Prostate gland (tissue), 2 donors: ENCODE data around the gene KCNN2. TPM values are rescaled to one million over a fixed set of nuclear protein-coding genes. Genes with fewer than 3 reads are reported as not detected.
"Not testable (repeated sequence)": the region's sequence is repeated elsewhere in the genome, so short reads cannot be mapped to it uniquely, and the experiment has no call there.

ENCODE experiments used
- DNase-seq: peaks from one replicate; pipeline ENCODE4 v3.0.0-alpha.2; 2019; ENCODE audit warnings: low spot score
- H3K27ac ChIP-seq, 2 donors: fragments of 200-600 bp; sonication (generic); 2 replicates each; pipeline ENCODE4 v1.5.1; 2017 to 2019
- H3K27me3 ChIP-seq: fragments of 200-600 bp; sonication (generic); replicated peaks from 2 replicates; pipeline ENCODE4 v1.5.1; 2019; ENCODE audit not compliant: insufficient read depth
- H3K36me3 ChIP-seq, 2 donors: fragments of 200-600 bp; sonication (generic); 1 replicate in 1 of 2; 2 replicates in 1 of 2; pipeline versions ENCODE4 v1.5.1 to v1.8.1; 2017 to 2019
- H3K4me1 ChIP-seq: fragments of 200-600 bp; sonication (generic); replicated peaks from 2 replicates; pipeline ENCODE4 v1.5.1; 2019
- H3K4me3 ChIP-seq, 2 donors: fragments of 200-600 bp; sonication (generic); 2 replicates each; pipeline ENCODE4 v1.5.1; 2017 to 2019
- H3K9me3 ChIP-seq: fragments of 200-600 bp; sonication (generic); 2 replicates; pipeline ENCODE4 v1.5.1; 2017
- POLR2A ChIP-seq: fragments of 450-650 bp; IDR thresholded peaks from one replicate; pipeline ENCODE4 v1.6.1; 2016; ENCODE audit warnings: antibody characterized with exemption, mild to moderate bottlenecking
- POLR2AphosphoS5 ChIP-seq: sonication (generic); formaldehyde crosslinking; IDR thresholded peaks from one replicate; pipeline ENCODE4 v1.6.1; 2017; ENCODE audit warnings: antibody characterized with exemption
- WGBS: methylation state at CpG from one replicate; pipeline ENCODE4 v1.1.5; 2018; 5-methylcytosine and 5-hydroxymethylcytosine counted together
- intact Hi-C: fragments of 100-400 bp; cut with DNase I; formaldehyde crosslinking; loops from one replicate; pipeline ENCODE4 v1.14.2; 2022
- total RNA-seq, 2 donors: library from RNA; depleted of rRNA; stranded (reverse); fragments of >200 nt; gene quantifications; one replicate each; pipeline ENCODE4 v1.1.0, GENCODE V29; 2016
- TF ChIP-seq, protein P1 (sequence below), 4 experiments: fragments of 200-600 bp in 2 of 4; fragments of 450-650 bp in 2 of 4; sonication (generic) in 2 of 4; IDR thresholded peaks; 1 replicate in 3 of 4; 2 replicates in 1 of 4; pipeline ENCODE4 v1.5.1; 2016 to 2019; ENCODE audit warnings: antibody characterized with exemption in 4 of 4, mild to moderate bottlenecking in 2 of 4, moderate library complexity in 2 of 4

Gene KCNN2
- total RNA-seq, 2 donors from 2014 or later: 13.9 to 15.3 TPM

DNA sequence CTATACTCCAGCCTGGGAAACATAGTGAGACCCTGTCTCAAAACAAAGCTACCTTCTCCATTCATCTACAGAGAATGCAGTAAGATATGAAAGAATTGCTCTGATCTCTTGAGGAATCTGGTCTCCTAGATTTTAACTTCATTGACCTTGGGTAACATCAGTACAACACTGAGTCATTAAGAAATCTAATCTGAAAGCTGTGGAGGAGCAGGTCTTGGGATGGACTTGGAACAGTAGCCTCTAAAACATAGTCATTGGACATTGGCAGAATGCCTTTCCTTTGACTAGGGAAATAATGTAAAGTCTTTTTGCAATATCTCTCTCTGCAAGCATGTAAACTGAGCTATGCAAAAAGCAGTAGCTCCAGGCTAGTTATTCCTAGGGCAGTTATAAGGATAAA lies 58.1 kb downstream of the KCNN2 start:
- no peaks in the 10 kb centered on the region for H3K36me3 ChIP-seq
- no peak overlapping the region for H3K27ac ChIP-seq
- H3K4me1 ChIP-seq: no peaks in the 10 kb centered on the region
- H3K4me3 ChIP-seq: no peak overlapping the region
- DNase-seq: no peak
- H3K9me3 ChIP-seq: no peaks in the 10 kb centered on the region
- intact Hi-C loops: no loop called here
- no peaks in the 10 kb centered on the region for H3K27me3 ChIP-seq
- TF ChIP-seq, protein P1, sequence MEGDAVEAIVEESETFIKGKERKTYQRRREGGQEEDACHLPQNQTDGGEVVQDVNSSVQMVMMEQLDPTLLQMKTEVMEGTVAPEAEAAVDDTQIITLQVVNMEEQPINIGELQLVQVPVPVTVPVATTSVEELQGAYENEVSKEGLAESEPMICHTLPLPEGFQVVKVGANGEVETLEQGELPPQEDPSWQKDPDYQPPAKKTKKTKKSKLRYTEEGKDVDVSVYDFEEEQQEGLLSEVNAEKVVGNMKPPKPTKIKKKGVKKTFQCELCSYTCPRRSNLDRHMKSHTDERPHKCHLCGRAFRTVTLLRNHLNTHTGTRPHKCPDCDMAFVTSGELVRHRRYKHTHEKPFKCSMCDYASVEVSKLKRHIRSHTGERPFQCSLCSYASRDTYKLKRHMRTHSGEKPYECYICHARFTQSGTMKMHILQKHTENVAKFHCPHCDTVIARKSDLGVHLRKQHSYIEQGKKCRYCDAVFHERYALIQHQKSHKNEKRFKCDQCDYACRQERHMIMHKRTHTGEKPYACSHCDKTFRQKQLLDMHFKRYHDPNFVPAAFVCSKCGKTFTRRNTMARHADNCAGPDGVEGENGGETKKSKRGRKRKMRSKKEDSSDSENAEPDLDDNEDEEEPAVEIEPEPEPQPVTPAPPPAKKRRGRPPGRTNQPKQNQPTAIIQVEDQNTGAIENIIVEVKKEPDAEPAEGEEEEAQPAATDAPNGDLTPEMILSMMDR (IDR thresholded peaks at IDR 0.05): no peak
- TF ChIP-seq POLR2AphosphoS5 (no peak), POLR2A (no peak)

DNA sequence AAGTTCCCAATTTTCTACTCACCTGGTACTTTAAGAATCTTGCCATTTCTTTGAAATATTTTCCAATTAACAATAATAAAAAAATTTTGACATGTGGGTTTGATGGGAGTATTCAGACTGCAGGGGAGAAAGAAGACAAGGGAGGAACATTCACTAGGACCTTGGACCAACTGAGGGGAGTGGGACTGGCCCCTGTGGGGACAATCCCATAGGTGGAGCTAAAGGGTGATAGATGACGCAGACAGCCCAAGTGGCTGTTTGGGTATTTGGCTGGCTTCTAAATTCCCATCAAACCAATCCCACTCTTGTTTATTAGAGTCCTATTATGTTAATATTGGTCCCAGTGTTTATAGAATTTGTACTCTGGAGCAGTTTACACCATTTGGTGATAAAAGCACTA lies 65.3 kb downstream of the KCNN2 start:
- no peak overlapping the region for H3K27ac ChIP-seq
- TF ChIP-seq POLR2A (no peak), POLR2AphosphoS5 (no peak)
- TF ChIP-seq, protein P1 (IDR thresholded peaks at IDR 0.05): no peak
- DNase-seq: no peak
- H3K4me1 ChIP-seq: no peaks in the 10 kb centered on the region
- intact Hi-C loops: no loop called here
- WGBS: 100% methylated on average over 1 of the region's 1 CpG
- H3K36me3 ChIP-seq: no peaks in the 10 kb centered on the region
- H3K9me3 ChIP-seq: no peaks in the 10 kb centered on the region
- H3K4me3 ChIP-seq: no peak overlapping the region
- no peaks in the 10 kb centered on the region for H3K27me3 ChIP-seq

DNA sequence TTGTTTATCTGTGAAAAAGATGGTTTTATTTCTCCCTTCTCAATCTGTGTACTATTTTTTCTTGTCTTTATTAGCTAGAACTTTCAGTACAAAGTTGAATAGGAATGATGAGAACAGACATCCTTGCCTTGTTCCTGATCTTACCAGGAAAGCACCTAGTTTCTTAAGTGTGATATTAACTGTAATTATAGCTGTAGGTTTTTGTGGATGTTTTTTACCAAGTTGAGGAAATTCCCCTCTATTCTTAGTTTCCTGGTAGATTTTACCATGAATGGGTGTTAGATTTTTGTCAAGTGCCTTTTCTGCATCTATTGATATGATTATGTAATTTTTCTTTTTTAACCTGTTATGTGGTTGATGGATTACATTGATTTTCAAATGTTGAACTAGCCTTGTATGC lies 68.7 kb downstream of the KCNN2 start:
- Histone ChIP-seq H3K36me3 (no peaks in the 10 kb centered on the region), H3K27me3 (no peaks in the 10 kb centered on the region), H3K4me3 (no peak overlapping the region), H3K4me1 (no peaks in the 10 kb centered on the region), H3K27ac (no peak overlapping the region), H3K9me3 (no peaks in the 10 kb centered on the region)
- TF ChIP-seq POLR2A (no peak), POLR2AphosphoS5 (no peak)
- TF ChIP-seq, protein P1 (IDR thresholded peaks at IDR 0.05): no peak
- intact Hi-C loops: no loop called here
- no peak for DNase-seq

DNA sequence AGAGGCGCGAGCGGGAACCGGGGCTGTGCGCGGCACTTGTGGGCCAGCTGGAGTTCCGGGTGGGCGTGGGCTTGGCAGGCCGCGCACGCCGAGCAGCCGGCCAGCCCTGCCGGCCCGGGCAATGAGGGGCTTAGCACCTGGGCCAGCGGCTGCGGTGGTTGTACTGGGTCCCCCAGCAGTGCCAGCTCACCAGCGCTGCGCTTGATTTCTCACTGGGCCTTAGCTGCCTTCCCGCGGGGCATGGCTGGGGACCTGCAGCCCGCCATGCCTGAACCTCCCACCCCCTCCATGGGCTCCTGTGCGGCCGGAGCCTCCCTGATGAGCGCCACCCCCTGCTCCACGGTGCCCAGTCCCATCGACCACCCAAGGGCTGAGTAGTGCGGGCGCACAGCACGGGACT lies 70.8 kb downstream of the KCNN2 start:
- DNase-seq, H3K4me3 ChIP-seq, intact Hi-C loops, H3K36me3 ChIP-seq, H3K27ac ChIP-seq, H3K9me3 ChIP-seq, H3K4me1 ChIP-seq, H3K27me3 ChIP-seq: not testable (repeated sequence)
- WGBS: 95% methylated on average over 18 of the region's 30 CpGs

DNA sequence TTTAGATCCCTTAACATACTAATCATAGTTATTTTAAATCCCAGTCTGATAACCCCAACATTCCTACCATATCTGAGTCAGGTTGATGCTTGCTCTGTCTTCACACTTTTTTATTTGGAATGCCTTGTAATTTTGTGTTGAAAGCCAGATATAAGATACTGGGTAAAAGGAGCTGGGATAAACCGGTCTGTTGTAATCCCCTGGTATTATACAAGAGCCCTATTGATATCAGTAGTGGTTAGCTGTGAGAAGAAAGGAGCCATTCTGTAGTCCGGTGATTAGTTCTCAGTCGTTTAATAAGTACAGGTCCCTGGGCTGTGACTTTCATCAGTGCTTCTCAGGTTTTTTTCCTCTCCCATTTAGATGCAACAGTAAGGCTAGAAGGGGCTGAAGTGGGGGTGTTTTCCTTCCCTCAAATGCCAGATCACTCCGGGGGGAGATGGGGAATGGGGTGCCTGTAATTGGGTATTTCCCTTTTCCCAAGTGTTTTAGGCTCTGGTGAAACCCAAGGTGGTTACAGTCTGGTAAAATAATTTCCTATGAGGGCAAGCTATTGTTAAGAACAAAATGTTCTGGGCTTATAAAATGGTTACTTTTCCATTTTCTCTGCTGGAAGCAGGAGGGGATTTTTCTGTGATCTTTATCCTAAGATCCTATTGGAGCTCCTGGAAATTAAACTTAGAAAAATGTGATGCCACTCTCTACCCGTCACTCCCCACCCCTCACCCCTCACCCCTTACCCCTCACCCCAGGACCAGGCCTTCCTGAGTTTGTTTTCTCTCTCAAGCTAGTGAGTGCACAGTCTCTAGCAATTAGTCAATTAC lies 72.7 kb downstream of the KCNN2 start:
- Histone ChIP-seq H3K27ac (no peak overlapping the region), H3K36me3 (no peaks in the 10 kb centered on the region), H3K9me3 (no peaks in the 10 kb centered on the region), H3K4me3 (no peak overlapping the region), H3K27me3 (no peaks in the 10 kb centered on the region), H3K4me1 (no peaks in the 10 kb centered on the region)
- intact Hi-C loops: no loop called here
- TF ChIP-seq, protein P1 (IDR thresholded peaks at IDR 0.05): no peak
- TF ChIP-seq POLR2A (no peak), POLR2AphosphoS5 (no peak)
- no peak for DNase-seq
- WGBS: 59% methylated on average over 5 of the region's 5 CpGs
